GM12878 (cell line): Measurements from ENCODE around the gene CREB5.

Experiments used
- EP300 ChIP-seq, 2 experiments: fragments of 150-350 bp in 1 of 2; IDR thresholded peaks; 2 replicates each; pipeline ENCODE4 v1.6.1; 2011 to 2012; ENCODE audit warnings: low read depth in 2 of 2, low read length in 2 of 2, borderline replicate concordance in 1 of 2, improper control_type of control experiment in 1 of 2, inconsistent platforms in 1 of 2; ENCODE audit not compliant: control insufficient read depth in 1 of 2
- EZH2 ChIP-seq: IDR thresholded peaks from 2 replicates; pipeline ENCODE4 v1.6.1; 2012; ENCODE audit warnings: low read depth, mild to moderate bottlenecking, control low read depth, inconsistent platforms, low read length, borderline replicate concordance; ENCODE audit not compliant: control insufficient read depth
- NBN ChIP-seq: fragments of 450-650 bp; IDR thresholded peaks from 2 replicates; pipeline ENCODE4 v1.6.1; 2016
- ZNF384 ChIP-seq: IDR thresholded peaks from 2 replicates; pipeline ENCODE4 v1.6.1; 2012; ENCODE audit warnings: low read depth, mild to moderate bottlenecking, low read length, improper control_type of control experiment, borderline replicate concordance
- TF ChIP-seq, protein P1 (sequence below), 3 experiments: IDR thresholded peaks in 2 of 3; conservative IDR thresholded peaks in 1 of 3; 2 replicates each; pipeline ENCODE4 v1.5.1; 2011; ENCODE audit warnings: low read depth in 3 of 3, low read length in 3 of 3, mild to moderate bottlenecking in 3 of 3, control low read depth in 2 of 3, moderate library complexity in 2 of 3, inconsistent platforms in 1 of 3, mixed read lengths in 1 of 3; ENCODE audit not compliant: control insufficient read depth in 2 of 3, insufficient read depth in 1 of 3; ENCODE audit errors: extremely low read depth in 1 of 3

GRCh38 chr7:28744951-28745350 is 332.6 kb downstream of the CREB5 start:
- TF ChIP-seq EZH2: no peak
- TF ChIP-seq, protein P1, sequence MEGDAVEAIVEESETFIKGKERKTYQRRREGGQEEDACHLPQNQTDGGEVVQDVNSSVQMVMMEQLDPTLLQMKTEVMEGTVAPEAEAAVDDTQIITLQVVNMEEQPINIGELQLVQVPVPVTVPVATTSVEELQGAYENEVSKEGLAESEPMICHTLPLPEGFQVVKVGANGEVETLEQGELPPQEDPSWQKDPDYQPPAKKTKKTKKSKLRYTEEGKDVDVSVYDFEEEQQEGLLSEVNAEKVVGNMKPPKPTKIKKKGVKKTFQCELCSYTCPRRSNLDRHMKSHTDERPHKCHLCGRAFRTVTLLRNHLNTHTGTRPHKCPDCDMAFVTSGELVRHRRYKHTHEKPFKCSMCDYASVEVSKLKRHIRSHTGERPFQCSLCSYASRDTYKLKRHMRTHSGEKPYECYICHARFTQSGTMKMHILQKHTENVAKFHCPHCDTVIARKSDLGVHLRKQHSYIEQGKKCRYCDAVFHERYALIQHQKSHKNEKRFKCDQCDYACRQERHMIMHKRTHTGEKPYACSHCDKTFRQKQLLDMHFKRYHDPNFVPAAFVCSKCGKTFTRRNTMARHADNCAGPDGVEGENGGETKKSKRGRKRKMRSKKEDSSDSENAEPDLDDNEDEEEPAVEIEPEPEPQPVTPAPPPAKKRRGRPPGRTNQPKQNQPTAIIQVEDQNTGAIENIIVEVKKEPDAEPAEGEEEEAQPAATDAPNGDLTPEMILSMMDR (IDR thresholded peaks at IDR 0.05 in 2 of 3, conservative IDR thresholded peaks at IDR 0.05 in 1 of 3; ENCODE audit: control insufficient read depth in 2 of 3, extremely low read depth in 1 of 3, insufficient read depth in 1 of 3, low read depth in 3 of 3, low read length in 3 of 3): no peak
- no peak for TF ChIP-seq EP300 (IDR thresholded peaks at IDR 0.05; ENCODE audit: borderline replicate concordance in 1 of 2, control insufficient read depth in 1 of 2, low read depth in 2 of 2, low read length in 2 of 2)
- TF ChIP-seq ZNF384: no peak
- TF ChIP-seq NBN: no peak
